GM21717 (cell line): ENCODE data around the gene CAPN2.
"Not testable (repeated sequence)": the region's sequence is repeated elsewhere in the genome, so short reads cannot be mapped to it uniquely, and the experiment has no call there.

Source experiments
- ATAC-seq: cut with Tn5 transposase; IDR thresholded peaks from one replicate; pipeline ENCODE4 v1.9.1; 2021; ENCODE audit warnings: mild to moderate bottlenecking, moderate library complexity; ENCODE audit not compliant: unreplicated experiment

The CAPN2 gene

DNA sequence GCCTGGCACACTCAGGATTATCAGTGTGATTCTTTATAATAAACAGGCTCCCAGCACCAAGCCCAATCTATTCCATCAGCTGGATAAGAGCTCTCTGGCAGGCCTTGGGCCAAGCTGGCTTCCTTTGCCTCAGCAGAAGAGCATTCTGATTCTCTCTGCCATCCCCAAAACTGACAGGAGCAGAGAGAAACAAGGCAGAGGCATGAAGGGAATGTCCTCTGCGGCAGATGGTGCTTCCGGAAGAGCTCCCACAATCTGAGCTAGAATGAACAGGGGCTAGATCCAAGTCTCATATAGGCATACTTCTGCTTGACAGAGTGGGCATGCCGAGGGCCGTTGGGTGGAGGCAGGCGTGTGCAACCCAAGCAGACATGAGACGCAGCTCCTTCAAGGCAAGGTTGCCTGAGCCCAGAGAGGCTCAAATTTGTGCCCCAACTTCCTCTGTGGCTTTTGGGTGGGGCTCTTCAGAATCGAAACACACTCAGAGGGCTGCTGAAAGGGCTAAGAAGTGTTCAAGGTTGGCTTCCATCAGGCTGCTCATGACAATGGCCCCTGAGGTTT is 4.0 kb downstream of the CAPN2 start:
- ATAC-seq = peak; percentile 49

DNA sequence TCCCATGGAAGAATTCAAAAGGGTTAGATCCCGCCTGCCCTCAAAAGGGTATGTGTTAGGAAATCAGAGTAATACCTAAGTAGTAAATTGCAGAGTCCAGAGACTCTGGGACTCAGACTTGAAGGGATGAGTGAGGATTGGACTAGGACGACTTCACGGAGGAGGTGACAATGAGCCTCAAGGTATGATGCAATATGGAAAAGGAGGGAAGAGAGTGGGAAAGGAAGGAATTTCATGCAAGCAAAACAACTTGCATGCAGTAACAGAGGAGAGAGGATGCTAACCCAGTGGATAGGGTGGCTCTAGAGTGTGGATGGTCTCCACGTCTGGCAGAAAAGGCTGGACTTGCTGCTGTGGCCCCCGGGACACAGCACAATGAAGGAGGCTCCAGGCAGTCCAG is 4.8 kb downstream of the CAPN2 start:
- ATAC-seq = no peak

DNA sequence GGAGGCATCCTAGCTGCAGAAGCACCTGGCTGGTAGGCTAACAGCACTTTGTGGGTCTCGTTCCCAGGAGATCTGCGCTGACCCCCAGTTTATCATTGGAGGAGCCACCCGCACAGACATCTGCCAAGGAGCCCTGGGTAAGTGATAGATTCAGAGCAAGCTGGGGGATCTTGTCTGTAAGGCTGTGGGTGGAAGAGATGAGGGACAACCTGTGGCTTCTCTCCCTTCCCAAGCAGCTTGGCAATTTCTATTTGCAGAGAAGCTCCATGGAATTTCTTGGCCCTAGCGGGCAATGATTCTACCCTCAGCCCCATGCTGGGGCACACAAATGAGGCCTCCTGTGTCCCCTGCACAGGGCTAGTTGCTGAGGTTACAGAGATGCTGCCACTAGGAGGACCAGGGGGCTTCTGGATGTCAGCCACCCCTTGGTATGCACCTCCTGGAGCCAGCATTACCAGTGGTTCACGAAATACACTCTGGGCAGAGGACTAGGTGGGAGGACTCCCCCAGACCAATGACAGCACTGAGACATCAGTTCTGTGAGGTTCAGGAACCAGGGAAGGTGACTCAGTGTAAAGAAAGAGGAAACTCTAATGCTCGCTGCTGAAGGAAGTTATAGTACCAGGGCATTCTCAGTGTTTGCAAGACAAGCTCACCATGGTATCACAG is 5.5 kb downstream of the CAPN2 start:
- ATAC-seq = no peak

DNA sequence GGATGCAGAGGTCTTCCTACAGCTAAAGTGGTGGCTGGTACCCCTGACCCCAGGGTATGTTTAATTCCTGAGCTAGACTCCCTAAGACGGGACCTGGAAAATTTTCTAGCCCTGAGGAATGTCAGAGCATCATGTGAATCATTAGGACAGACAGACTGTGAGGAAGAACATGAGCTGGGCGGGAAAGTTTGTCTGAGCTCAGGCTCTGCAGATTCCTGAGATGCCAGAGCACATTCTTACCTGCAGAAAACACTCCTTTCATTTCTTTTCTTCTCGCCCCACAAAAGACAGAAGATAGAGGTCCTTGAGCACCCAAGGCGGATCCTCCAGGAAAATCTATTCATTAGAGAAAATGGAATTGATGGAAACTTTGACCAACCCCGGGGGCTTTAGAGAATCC is 6.5 kb downstream of the CAPN2 start:
- no peak for ATAC-seq

GRCh38 chr1:223720971-223721591 is 8.7 kb downstream of the CAPN2 start:
- no peak for ATAC-seq

- ATAC-seq = no peak
Measured at GRCh38 chr1:223721658-223722607, 9.6 kb downstream of the CAPN2 start.

DNA sequence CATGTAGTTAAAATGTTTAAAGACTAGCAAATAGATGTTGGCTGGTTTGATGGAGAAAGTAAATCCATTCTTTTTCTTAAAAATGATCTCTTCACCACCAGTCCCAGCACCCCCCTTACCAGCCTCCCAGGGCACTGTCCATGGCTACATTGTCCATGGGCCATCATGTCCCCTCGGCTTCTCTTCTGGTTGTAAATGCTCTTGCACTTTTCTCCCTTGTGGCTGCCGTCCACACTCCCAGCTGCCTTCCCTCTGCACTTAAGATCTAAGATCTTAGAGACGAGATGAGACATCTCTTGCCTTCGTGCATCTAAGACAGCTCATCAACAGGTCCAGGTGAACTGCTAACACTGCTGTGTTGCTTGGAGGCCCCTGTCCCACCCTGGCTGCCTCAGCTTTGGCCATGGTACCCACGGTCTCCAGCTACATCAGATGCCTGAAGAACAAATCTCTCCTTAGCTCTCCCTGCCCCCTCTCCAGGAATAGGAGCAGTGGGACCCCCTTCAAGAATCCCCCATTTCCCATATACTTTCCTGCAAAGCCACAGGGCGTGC is 11.1 kb downstream of the CAPN2 start:
- ATAC-seq = no peak

DNA sequence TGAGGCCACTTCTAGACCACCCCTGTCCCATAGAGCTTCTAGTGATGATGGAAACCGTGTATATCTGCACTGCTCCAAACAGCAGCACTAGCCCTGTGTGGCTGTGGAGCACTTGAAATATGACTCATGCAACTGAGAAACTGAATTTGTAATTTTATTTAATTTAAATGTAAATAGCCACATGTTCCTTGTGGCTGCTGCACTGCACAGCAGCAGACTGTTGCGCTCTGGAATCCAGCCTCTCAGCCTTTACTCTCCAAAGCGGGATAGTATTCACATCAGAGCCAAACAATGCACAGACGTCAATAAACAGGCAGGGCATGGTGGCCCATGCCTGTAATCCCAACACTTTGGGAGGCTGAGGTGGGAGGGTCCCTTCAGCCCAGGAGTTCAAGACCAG is 12.0 kb downstream of the CAPN2 start:
- no peak for ATAC-seq

DNA sequence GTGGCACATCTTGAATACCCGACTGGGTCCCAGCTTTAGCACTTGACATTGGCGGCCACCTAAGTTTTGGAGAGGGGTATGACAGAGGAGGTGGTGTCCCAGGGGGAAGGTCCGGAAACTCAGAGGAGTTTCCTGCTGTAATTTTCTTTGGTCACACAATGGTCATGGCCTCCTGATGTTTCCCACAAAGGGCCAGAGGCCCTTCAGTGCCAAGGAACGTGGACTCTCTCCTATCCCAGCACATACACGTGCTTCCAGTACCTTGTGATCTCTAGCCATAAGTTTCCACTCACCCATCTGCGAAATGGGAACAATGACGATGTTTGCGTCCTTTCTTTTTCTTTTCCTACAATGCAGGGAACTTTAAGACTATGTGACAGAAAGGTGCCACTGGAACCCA is 13.2 kb downstream of the CAPN2 start:
- ATAC-seq = no peak

DNA sequence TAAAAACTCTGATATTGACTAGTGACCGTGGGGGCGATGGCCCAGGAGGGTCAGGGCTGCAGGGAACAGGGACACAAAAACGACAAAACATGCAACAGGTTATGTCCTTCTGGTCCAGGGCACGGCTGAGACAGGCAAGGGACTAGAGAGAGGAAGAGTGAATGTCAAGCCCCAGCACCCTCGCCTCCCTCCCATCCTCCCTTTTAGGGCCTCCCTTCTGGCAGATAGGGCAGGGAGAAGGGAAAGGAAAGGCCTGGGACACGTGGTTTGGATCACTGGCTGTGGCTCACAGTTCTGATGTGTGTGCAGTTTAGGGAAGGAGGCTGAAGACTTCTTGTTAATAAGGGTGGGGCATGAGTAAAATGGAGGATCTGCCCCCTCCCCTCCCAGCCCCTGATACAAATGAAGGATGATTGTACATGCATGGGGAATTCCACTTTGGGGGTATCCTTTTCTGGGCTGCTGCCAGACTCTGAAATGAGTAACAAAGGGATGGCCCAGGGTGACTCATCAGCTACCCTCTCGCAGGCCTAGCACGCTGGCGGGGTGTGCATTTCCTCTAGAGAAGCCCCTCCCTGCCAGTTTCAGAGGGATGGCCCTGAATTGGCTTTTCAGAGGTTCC is 14.2 kb downstream of the CAPN2 start:
- ATAC-seq = peak; percentile 95

DNA sequence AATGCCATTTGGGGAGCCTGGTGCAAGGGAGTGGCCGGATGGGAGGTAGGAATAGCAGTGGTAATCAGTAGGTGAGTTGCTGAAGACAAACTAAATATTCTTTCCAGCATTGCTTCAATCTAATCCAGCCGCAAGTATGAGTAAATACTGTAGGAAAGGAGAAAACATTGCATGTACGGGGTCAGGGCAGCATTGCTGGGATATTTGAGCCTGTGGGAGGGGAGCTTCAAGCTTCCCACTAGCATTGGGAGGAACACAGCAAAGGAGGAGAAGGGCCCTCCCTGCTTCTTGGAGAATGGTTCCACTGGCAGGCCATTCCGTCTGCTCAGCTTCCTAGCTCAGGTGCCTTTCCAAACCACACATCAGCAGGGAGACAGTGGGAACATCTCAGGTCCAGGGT is 15.2 kb downstream of the CAPN2 start:
- ATAC-seq = no peak

DNA sequence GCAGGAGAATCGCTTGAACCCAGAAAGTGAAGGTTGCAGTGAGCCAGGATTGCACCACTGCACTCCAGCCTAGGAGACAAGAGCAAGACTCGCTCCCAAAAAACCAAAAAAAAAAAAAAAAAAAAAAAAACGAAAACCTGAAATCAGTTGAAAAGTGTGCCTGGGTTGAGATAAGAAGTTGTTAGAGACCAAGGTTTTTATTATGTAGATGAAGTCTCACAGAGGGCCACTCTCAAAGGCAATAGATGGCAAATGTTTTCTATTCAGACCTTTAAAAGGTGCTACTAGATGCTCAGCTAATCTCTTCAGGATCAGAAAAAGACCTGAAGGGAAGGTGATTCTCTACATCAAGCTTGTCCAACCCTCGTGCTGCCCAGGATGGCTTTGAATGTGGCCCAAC is 17.6 kb downstream of the CAPN2 start:
- ATAC-seq = no peak

DNA sequence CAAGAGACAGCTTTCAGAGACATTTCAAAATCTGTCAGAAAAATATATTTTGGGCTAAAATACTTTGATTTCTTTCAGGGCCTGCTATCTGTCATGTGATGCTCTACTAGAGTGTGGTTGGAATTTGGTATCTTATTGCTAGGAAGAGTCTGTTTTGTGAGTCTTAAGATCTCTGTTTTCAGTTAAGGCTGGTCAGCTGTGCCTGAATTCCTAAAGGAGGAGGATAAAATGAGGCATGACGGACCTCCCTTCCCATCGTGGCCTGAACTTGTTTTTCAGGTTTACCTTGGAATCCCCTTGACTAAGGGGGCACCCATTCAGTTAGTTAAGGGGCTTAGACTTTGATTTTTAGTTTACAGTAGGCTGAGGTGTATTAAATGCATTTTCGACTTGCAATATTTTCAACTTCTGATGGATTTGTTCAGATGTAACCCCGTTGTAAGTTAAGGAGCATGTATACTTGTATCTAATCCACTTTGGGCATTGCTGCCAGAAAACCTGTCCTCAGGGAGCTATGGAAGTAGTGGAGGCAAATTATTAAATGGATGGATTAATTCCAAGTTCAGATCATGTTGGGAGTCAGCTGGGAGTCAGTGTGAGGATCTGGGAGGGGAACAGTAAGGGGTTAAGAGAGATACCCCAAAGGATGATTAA is 18.3 kb downstream of the CAPN2 start:
- ATAC-seq = no peak

DNA sequence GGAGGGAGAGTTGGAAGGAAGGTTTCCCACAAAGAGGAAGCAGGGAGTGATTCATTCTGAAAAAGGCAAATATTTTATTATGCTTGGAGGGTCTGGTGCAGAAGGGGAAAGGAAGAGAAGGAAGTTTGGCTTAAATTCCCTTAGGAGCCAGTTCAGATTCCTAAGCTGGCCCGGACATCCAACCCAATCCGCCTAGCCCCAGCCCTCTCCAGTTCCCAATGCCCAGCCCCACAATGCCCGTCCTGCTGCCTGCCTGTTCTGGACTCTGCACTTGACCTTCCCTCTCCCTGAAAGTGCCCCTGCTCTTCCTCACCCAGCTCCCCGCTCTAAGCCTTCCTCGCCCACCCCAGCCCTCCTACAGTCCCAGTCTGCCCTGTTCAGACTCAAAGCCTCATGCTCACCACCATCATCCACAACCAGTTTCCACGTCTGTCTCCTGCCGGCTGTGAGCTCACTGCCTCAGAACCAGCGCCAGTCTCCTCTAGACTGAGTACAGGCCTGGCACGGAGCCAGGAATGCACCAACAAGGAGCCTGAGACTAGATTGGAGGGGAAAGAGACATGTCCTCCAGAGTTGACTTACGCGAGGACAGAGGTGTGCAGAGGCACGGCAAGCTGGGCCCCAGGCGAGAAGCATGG is 18.9 kb downstream of the CAPN2 start:
- ATAC-seq = no peak

- no peak for ATAC-seq
Measured at GRCh38 chr1:223732993-223733798, 20.9 kb downstream of the CAPN2 start.

GRCh38 chr1:223733898-223734852 is 21.8 kb downstream of the CAPN2 start:
- ATAC-seq = no peak

GRCh38 chr1:223736638-223737037 is 24.3 kb downstream of the CAPN2 start:
- not testable (repeated sequence) for ATAC-seq

DNA sequence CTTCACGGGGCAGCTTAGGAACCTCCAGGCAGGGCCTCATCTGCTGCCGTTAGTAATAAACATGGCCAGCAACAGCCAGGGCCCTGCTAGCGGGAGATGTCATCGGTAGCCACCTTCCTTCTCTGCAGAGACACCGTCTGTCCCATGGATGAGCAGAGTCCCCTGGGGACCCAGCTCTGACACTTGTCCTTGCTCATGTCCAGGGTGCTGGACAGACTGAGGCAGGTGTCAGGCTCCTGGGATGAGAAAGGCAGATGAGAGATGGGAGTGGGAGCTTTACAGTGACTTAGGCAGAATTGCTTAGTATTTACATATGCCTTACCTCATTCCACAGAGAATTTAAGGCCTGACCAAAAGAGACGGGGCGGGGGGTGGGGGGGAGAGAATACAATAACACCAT is 25.0 kb downstream of the CAPN2 start:
- ATAC-seq = no peak
